Body of pancreas (tissue), 4 donors: ENCODE data around the gene BTK. TPM values are rescaled to one million over a fixed set of nuclear protein-coding genes. Genes with fewer than 3 reads are reported as not detected.

Experiments used
- ATAC-seq: fragments of 150-250 bp; one replicate; pipeline ENCODE4 v1.9.1; 2016
- DNase-seq, 4 donors: peaks; one replicate each; pipeline ENCODE4 v3.0.0-alpha.2; 2019
- H3K27ac ChIP-seq, 4 donors: fragments of 200-600 bp; sonication (generic); 1 replicate in 3 of 4; 2 replicates in 1 of 4; pipeline versions ENCODE4 v1.5.1 to v1.6.1; 2016 to 2019; ENCODE audit warnings: mild to moderate bottlenecking in 1 of 4, mixed read lengths in 1 of 4, moderate library complexity in 1 of 4
- H3K27me3 ChIP-seq, 2 donors: fragments of 200-600 bp; sonication (generic); one replicate each; pipeline ENCODE4 v1.6.0; 2016; ENCODE audit warnings: mild to moderate bottlenecking in 1 of 2
- H3K36me3 ChIP-seq, 2 donors: fragments of 200-600 bp; sonication (generic); replicated peaks in 1 of 2; 2 replicates each; pipeline ENCODE4 v1.5.1; 2016; ENCODE audit warnings: low read depth in 2 of 2; ENCODE audit not compliant: insufficient read depth in 1 of 2
- H3K4me1 ChIP-seq: fragments of 200-600 bp; sonication (generic); one replicate; pipeline ENCODE4 v1.6.0; 2016
- H3K4me3 ChIP-seq, 2 donors: fragments of 200-600 bp; sonication (generic); 1 replicate in 1 of 2; 2 replicates in 1 of 2; pipeline ENCODE4 v1.5.1; 2016 to 2019
- H3K9me3 ChIP-seq, 3 donors: fragments of 200-600 bp; sonication (generic); 1 replicate in 2 of 3; 2 replicates in 1 of 3; pipeline ENCODE4 v1.5.1; 2016
- CTCF ChIP-seq, 7 experiments: fragments of 450-650 bp in 4 of 7; fragments of 200-600 bp in 3 of 7; sonication (generic) in 3 of 7; IDR thresholded peaks; one replicate each; pipeline ENCODE4 v1.5.1; 2016 to 2019; ENCODE audit warnings: antibody characterized with exemption in 7 of 7
- POLR2A ChIP-seq, 3 donors: fragments of 450-650 bp; IDR thresholded peaks; one replicate each; pipeline ENCODE4 v1.6.1; 2016; ENCODE audit warnings: antibody characterized with exemption in 3 of 3, mild to moderate bottlenecking in 2 of 3
- WGBS, 2 donors: methylation state at CpG; one replicate each; pipeline ENCODE4 v1.1.5; 2017; 5-methylcytosine and 5-hydroxymethylcytosine counted together
- intact Hi-C: fragments of 100-400 bp; cut with DNase I; formaldehyde crosslinking; loops from one replicate; pipeline ENCODE4 v1.15.1; 2023
- total RNA-seq, 2 donors: library from RNA; depleted of rRNA; stranded (reverse); fragments of >200 nt; gene quantifications; one replicate each; pipeline ENCODE4 v1.1.0, GENCODE V29; 2016

Gene BTK
- total RNA-seq, 2 donors from 2014 or later: 2.6 to 4.0 TPM

- Histone ChIP-seq H3K4me3 (no peak overlapping the region), H3K27me3 (no peaks in the 10 kb centered on the region), H3K27ac (no peak overlapping the region), H3K4me1 (peaks cover 5% of the 10 kb centered on the region), H3K9me3 (no peaks in the 10 kb centered on the region), H3K36me3 (no peaks in the 10 kb centered on the region)
- WGBS, 2 donors: 24 to 30% methylated on average over 2 to 4 of the region's 4 CpGs
- no peak for DNase-seq
- ATAC-seq: no peak
- TF ChIP-seq CTCF (IDR thresholded peaks at IDR 0.05) (no peak), POLR2A (IDR thresholded peaks at IDR 0.05) (no peak)
- intact Hi-C loops: no loop called here
These were observed 11.8 kb upstream of the BTK start for GRCh38 chrX:101397779-101398178.

- WGBS, 2 donors: 80 to 94% methylated on average over 1 of the region's 1 CpG
- no peak for ATAC-seq
- no peaks in the 10 kb centered on the region for H3K27me3 ChIP-seq
These were observed 9.8 kb upstream of the BTK start for GRCh38 chrX:101395789-101396188.

GRCh38 chrX:101394372-101394771 lies 8.4 kb upstream of the BTK start:
- ATAC-seq: no peak
- H3K27me3 ChIP-seq: no peaks in the 10 kb centered on the region
- TF ChIP-seq CTCF (IDR thresholded peaks at IDR 0.05): no peak
- TF ChIP-seq POLR2A (IDR thresholded peaks at IDR 0.05): no peak
- no peaks in the 10 kb centered on the region for H3K36me3 ChIP-seq
- no peak overlapping the region for H3K27ac ChIP-seq
- intact Hi-C loops: no loop called here
- no peak for DNase-seq
- H3K9me3 ChIP-seq: no peaks in the 10 kb centered on the region
- no peak overlapping the region for H3K4me3 ChIP-seq
- peaks cover 16% of the 10 kb centered on the region for H3K4me1 ChIP-seq

More at GRCh38 chrX:101395789-101396188, 9.8 kb upstream of the BTK start:
- Histone ChIP-seq H3K9me3 (no peaks in the 10 kb centered on the region), H3K27ac (no peak overlapping the region), H3K36me3 (no peaks in the 10 kb centered on the region), H3K4me3 (no peak overlapping the region), H3K4me1 (peaks cover 16% of the 10 kb centered on the region)
- no peak for DNase-seq
- TF ChIP-seq POLR2A (IDR thresholded peaks at IDR 0.05) (no peak), CTCF (IDR thresholded peaks at IDR 0.05) (no peak)
- intact Hi-C loops: no loop called here

- no peak overlapping the region for H3K4me3 ChIP-seq
- H3K27ac ChIP-seq: no peak overlapping the region
- no peaks in the 10 kb centered on the region for H3K36me3 ChIP-seq
- intact Hi-C loops: no loop called here
- H3K9me3 ChIP-seq: no peaks in the 10 kb centered on the region
- WGBS, 2 donors: 75 to 80% methylated on average over 8 to 11 of the region's 11 CpGs
- no peak for ATAC-seq
- no peak for DNase-seq
- TF ChIP-seq POLR2A (IDR thresholded peaks at IDR 0.05) (no peak), CTCF (IDR thresholded peaks at IDR 0.05) (no peak)
- H3K27me3 ChIP-seq: no peaks in the 10 kb centered on the region
- peaks cover 16% of the 10 kb centered on the region for H3K4me1 ChIP-seq
These were observed 7.7 kb upstream of the BTK start for GRCh38 chrX:101393530-101394305.

- intact Hi-C loops: no loop called here
- TF ChIP-seq CTCF (IDR thresholded peaks at IDR 0.05): no peak
- no peak for TF ChIP-seq POLR2A (IDR thresholded peaks at IDR 0.05)
- H3K36me3 ChIP-seq: no peaks in the 10 kb centered on the region
These were observed 5.8 kb upstream of the BTK start for GRCh38 chrX:101391831-101392230.

More at GRCh38 chrX:101391831-101392230, 5.8 kb upstream of the BTK start:
- ATAC-seq: no peak
- H3K27ac ChIP-seq: peak overlapping the region in 2 of 4 donors; percentile 6 to 47
- H3K27me3 ChIP-seq: no peaks in the 10 kb centered on the region
- 38% methylated on average over 6 of the region's 6 CpGs for WGBS, 2 donors
- H3K4me1 ChIP-seq: peaks cover 16% of the 10 kb centered on the region
- H3K9me3 ChIP-seq: no peaks in the 10 kb centered on the region
- DNase-seq: no peak
- H3K4me3 ChIP-seq: peak overlapping the region in 1 of 2 donors; percentile 54
